CD4-positive, alpha-beta T cell (primary cell): ENCODE data around the gene QSOX1. TPM values are rescaled to one million over a fixed set of nuclear protein-coding genes. Genes with fewer than 3 reads are reported as not detected.

Experiments used
- ATAC-seq: fragments of 200-7000 bp; cut with Tn5 transposase; one replicate; pipeline ENCODE4 v1.10.0; 2022; ENCODE audit warnings: mild to moderate bottlenecking; ENCODE audit not compliant: poor library complexity
- CTCF ChIA-PET: fragments of 350-600 bp; sonication (Branson Sonifier 250); formaldehyde crosslinking; loops from one replicate; lab custom pipeline; 2021; ENCODE audit warnings: antibody characterized with exemption, inconsistent platforms; lab: Charles Lee
- POLR2A ChIA-PET: fragments of 350-600 bp; sonication (Branson Sonifier 250); formaldehyde crosslinking; loops from one replicate; lab custom pipeline; 2021; ENCODE audit warnings: antibody characterized with exemption, inconsistent platforms; lab: Charles Lee
- DNase-seq, 14 experiments: peaks; one replicate each; pipeline ENCODE4 v3.0.0-alpha.2; 2013 to 2020; ENCODE audit warnings: mixed read lengths in 2 of 14
- H3K27ac ChIP-seq, 2 donors: one replicate each; pipeline versions ENCODE4 v1.5.1 to v1.7.0; 2013; ENCODE audit warnings: low read length in 2 of 2, low read depth in 1 of 2, mild to moderate bottlenecking in 1 of 2
- H3K27me3 ChIP-seq, 2 experiments: 1 replicate in 1 of 2; 2 replicates in 1 of 2; pipeline versions ENCODE4 v1.6.1 to v1.7.0; 2013; ENCODE audit warnings: low read length in 2 of 2, control low read depth in 1 of 2, mild to moderate bottlenecking in 1 of 2, moderate library complexity in 1 of 2; ENCODE audit not compliant: insufficient read depth in 2 of 2, control insufficient read depth in 1 of 2
- H3K36me3 ChIP-seq: one replicate; pipeline ENCODE4 v1.6.1; 2013; ENCODE audit warnings: low read length, control low read depth; ENCODE audit not compliant: insufficient read depth
- H3K4me1 ChIP-seq: one replicate; pipeline ENCODE4 v1.6.1; 2013; ENCODE audit warnings: low read length, control low read depth; ENCODE audit not compliant: insufficient read depth
- H3K4me3 ChIP-seq: one replicate; pipeline ENCODE4 v1.5.1; 2013; ENCODE audit warnings: mild to moderate bottlenecking, low read length, moderate library complexity
- H3K9me3 ChIP-seq, 2 experiments: 1 replicate in 1 of 2; 2 replicates in 1 of 2; pipeline versions ENCODE4 v1.6.1 to v1.7.0; 2013; ENCODE audit warnings: low read length in 2 of 2, mild to moderate bottlenecking in 2 of 2, control low read depth in 1 of 2, moderate library complexity in 1 of 2; ENCODE audit not compliant: control insufficient read depth in 1 of 2, insufficient read depth in 1 of 2
- H3K27ac Mint-ChIP-seq: one replicate; pipeline ENCODE4 v1.8.0; 2020; ENCODE audit warnings: mixed read lengths
- H3K27me3 Mint-ChIP-seq: one replicate; pipeline ENCODE4 v1.8.0; 2021; ENCODE audit warnings: mixed read lengths
- H3K36me3 Mint-ChIP-seq: one replicate; pipeline ENCODE4 v1.8.0; 2021; ENCODE audit warnings: low read depth, mixed read lengths
- H3K4me1 Mint-ChIP-seq: one replicate; pipeline ENCODE4 v1.8.0; 2021; ENCODE audit warnings: low read depth, mixed read lengths
- H3K4me3 Mint-ChIP-seq: one replicate; pipeline ENCODE4 v1.8.0; 2020; ENCODE audit warnings: mild to moderate bottlenecking, mixed read lengths
- H3K9me3 Mint-ChIP-seq: one replicate; pipeline ENCODE4 v1.8.0; 2020; ENCODE audit warnings: mixed read lengths
- CTCF ChIP-seq: fragments of 200-600 bp; IDR thresholded peaks from one replicate; pipeline ENCODE4 v1.8.0; 2022; ENCODE audit warnings: antibody characterized with exemption, mild to moderate bottlenecking
- intact Hi-C, 2 experiments: fragments of 100-400 bp; cut with DNase I in 1 of 2; cut with micrococcal nuclease in 1 of 2; formaldehyde crosslinking; loops; one replicate each; pipeline versions ENCODE4 v1.15.1 to v1.9.0; 2023 to 2025; cut with DNase I, micrococcal nuclease
- total RNA-seq, 174 experiments: library from RNA in 2 of 174; stranded (reverse) in 2 of 174; gene quantifications; one replicate each; pipeline ENCODE4 v1.2.3 and lab custom pipeline; 2021 to 2026

Gene QSOX1
- total RNA-seq, 2 experiments from 2014 or later: 13.7 to 14.3 TPM

GRCh38 chr1:180157108-180157507, 2.4 kb downstream of the QSOX1 start:
- ChIA-PET POLR2A (no interaction called here), CTCF (no interaction called here)
- Histone ChIP-seq H3K27ac (no peak overlapping the region), H3K4me1 (peaks cover 27% of the 10 kb centered on the region), H3K9me3 (no peaks in the 10 kb centered on the region), H3K4me3 (no peak overlapping the region), H3K27me3 (no peaks in the 10 kb centered on the region), H3K36me3 (no peaks in the 10 kb centered on the region)
- Mint-ChIP-seq H3K4me1 (peaks cover 33% of the 10 kb centered on the region), H3K4me3 (peak overlapping the region; percentile 95), H3K9me3 (no peaks in the 10 kb centered on the region), H3K27ac (no peak overlapping the region), H3K36me3 (peaks cover 8% of the 10 kb centered on the region), H3K27me3 (no peaks in the 10 kb centered on the region)
- intact Hi-C loops: loop anchor here (2.0 to 10.0 kb wide), 11 partner anchors 272 to 1878 kb away; partner anchors contain the start of genes TOR1AIP1 (in 2 of the 2), AXDND1 (in 1 of the 2), FAM20B (in 1 of the 2) and SOAT1 (in 1 of the 2)
- DNase-seq: no peak
- TF ChIP-seq CTCF: no peak
- ATAC-seq: no peak

GRCh38 chr1:180157576-180158057, 2.9 kb downstream of the QSOX1 start:
- H3K27ac Mint-ChIP-seq: no peak overlapping the region
- peaks cover 33% of the 10 kb centered on the region for H3K4me1 Mint-ChIP-seq
- TF ChIP-seq CTCF: no peak
- no peaks in the 10 kb centered on the region for H3K27me3 Mint-ChIP-seq
- H3K36me3 Mint-ChIP-seq: peaks cover 8% of the 10 kb centered on the region
- Histone ChIP-seq H3K4me1 (peaks cover 27% of the 10 kb centered on the region), H3K4me3 (no peak overlapping the region), H3K36me3 (no peaks in the 10 kb centered on the region), H3K27me3 (no peaks in the 10 kb centered on the region), H3K27ac (no peak overlapping the region), H3K9me3 (no peaks in the 10 kb centered on the region)
- DNase-seq (no peak), ATAC-seq (no peak)
- H3K9me3 Mint-ChIP-seq: no peaks in the 10 kb centered on the region
- POLR2A ChIA-PET: no interaction called here
- no peak overlapping the region for H3K4me3 Mint-ChIP-seq
- intact Hi-C loops: loop anchor here (2.0 to 10.0 kb wide), 11 partner anchors 273 to 1877 kb away; partner anchors contain the start of genes TOR1AIP1 (in 2 of the 2), AXDND1 (in 1 of the 2), FAM20B (in 1 of the 2) and SOAT1 (in 1 of the 2)
- CTCF ChIA-PET: no interaction called here

GRCh38 chr1:180158149-180159147, 3.8 kb downstream of the QSOX1 start:
- H3K9me3 ChIP-seq: no peaks in the 10 kb centered on the region
- H3K27ac Mint-ChIP-seq: no peak overlapping the region
- no peak overlapping the region for H3K4me3 Mint-ChIP-seq
- H3K27me3 Mint-ChIP-seq: no peaks in the 10 kb centered on the region
- DNase-seq (no peak), ATAC-seq (no peak)
- no peak for TF ChIP-seq CTCF
- POLR2A ChIA-PET: no interaction called here
- intact Hi-C loops: loop anchor here (5.0 to 10.0 kb wide), 10 partner anchors 274 to 1876 kb away; partner anchors contain the start of genes AXDND1 (in 1 of the 2), FAM20B (in 1 of the 2), SOAT1 (in 1 of the 2) and STX6 (in 1 of the 2)
- H3K27me3 ChIP-seq: no peaks in the 10 kb centered on the region
- H3K4me1 Mint-ChIP-seq: peaks cover 33% of the 10 kb centered on the region
- H3K4me1 ChIP-seq: peaks cover 27% of the 10 kb centered on the region
- no peak overlapping the region for H3K4me3 ChIP-seq
- no peak overlapping the region for H3K27ac ChIP-seq
- CTCF ChIA-PET: interaction anchor here (1.0 kb wide), 1 partner anchor 10 kb away, joined by 3 read pairs; no protein-coding TSS in a partner anchor
- peaks cover 8% of the 10 kb centered on the region for H3K36me3 Mint-ChIP-seq
- no peaks in the 10 kb centered on the region for H3K36me3 ChIP-seq
- no peaks in the 10 kb centered on the region for H3K9me3 Mint-ChIP-seq
